GM12891 (cell line): ENCODE measurements around the gene CXCR6.

Experiments
- POLR2A ChIP-seq: IDR thresholded peaks from 2 replicates; pipeline ENCODE4 v1.6.1; 2011; ENCODE audit warnings: low read depth, low read length, control low read depth
- POLR2AphosphoS5 ChIP-seq: IDR thresholded peaks from 2 replicates; pipeline ENCODE4 v1.6.1; 2011; ENCODE audit warnings: low read depth, low read length, control low read depth

DNA sequence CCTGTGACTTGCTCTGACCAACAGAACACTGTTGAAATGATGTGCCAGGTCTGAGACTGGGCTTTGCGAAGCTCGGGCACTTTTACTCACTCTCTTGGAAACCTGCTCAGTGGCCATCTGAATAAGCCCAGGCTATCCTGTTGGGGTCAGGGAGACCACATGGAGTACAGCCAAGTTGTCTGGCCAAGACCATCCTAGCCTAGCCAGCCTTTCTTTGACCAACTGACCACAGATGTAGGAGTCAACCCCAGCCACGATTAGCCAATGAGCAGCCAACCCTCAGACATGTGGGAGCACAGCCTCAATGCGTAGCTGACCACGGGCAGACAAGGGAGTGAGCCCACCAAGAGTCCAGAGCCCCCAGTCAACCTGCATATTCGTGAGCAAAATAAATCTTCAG is 30.8 kb upstream of the CXCR6 start:
- TF ChIP-seq POLR2A = no peak
- TF ChIP-seq POLR2AphosphoS5 = no peak
